Measurements from ENCODE around the gene TMEM163. TPM values are rescaled to one million over a fixed set of nuclear protein-coding genes. Genes with fewer than 3 reads are reported as not detected.

Gene TMEM163
- total RNA-seq, 1 donor = not detected

- no peak overlapping the region for H3K27ac ChIP-seq (ENCODE audit: low read depth, low read length)
- DNase-seq (ENCODE audit: insufficient read length, low spot score, missing footprints) = no peak
- H3K9me3 ChIP-seq (ENCODE audit: low read depth, low read length) = no peaks in the 10 kb centered on the region
- no peak overlapping the region for H3K4me3 ChIP-seq (ENCODE audit: insufficient read depth, low read length)
- no peaks in the 10 kb centered on the region for H3K36me3 ChIP-seq (ENCODE audit: insufficient read depth, low read length)
- TF ChIP-seq CTCF (IDR thresholded peaks at IDR 0.05; ENCODE audit: extremely low read depth, low read depth, low read length) = no peak
- H3K4me1 ChIP-seq (ENCODE audit: insufficient read depth, low read length) = no peaks in the 10 kb centered on the region
- H2AFZ ChIP-seq (ENCODE audit: low read length) = no peak overlapping the region
- H3K27me3 ChIP-seq (ENCODE audit: insufficient read depth, low read length) = no peaks in the 10 kb centered on the region
- H3K4me2 ChIP-seq (ENCODE audit: insufficient read depth, low read length) = no peak overlapping the region
- H4K20me1 ChIP-seq (ENCODE audit: insufficient read depth, low read length) = no peaks in the 10 kb centered on the region
- H3K79me2 ChIP-seq (ENCODE audit: insufficient read depth, low read length) = no peaks in the 10 kb centered on the region
Measured at GRCh38 chr2:134455426-134455825, 263.4 kb downstream of the TMEM163 start.

DNA sequence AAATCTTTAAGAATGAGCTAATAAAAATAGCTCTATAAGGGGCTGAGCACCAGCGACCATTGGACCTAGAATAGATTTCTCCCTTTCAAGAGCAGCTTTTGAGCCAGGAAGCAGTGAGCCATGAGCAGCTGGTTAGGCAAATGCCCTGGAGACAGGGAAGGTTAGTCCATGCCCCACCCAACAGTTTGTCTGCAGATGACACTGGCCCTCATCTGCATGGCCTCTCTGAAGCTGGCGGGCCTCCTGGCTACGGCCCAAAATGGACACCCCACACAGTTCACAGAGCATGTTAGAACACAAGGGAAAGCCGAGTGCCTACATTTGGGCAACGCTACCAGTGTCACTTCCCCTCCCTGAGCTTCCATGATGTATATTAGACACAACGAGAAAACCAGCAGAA lies 263.9 kb downstream of the TMEM163 start:
- no peaks in the 10 kb centered on the region for H3K36me3 ChIP-seq (ENCODE audit: insufficient read depth, low read length)
- DNase-seq (ENCODE audit: insufficient read length, low spot score, missing footprints) = no peak
- no peak for TF ChIP-seq CTCF (IDR thresholded peaks at IDR 0.05; ENCODE audit: extremely low read depth, low read depth, low read length)
- no peak overlapping the region for H3K4me2 ChIP-seq (ENCODE audit: insufficient read depth, low read length)
- H3K9me3 ChIP-seq (ENCODE audit: low read depth, low read length) = no peaks in the 10 kb centered on the region
- no peaks in the 10 kb centered on the region for H3K4me1 ChIP-seq (ENCODE audit: insufficient read depth, low read length)
- H2AFZ ChIP-seq (ENCODE audit: low read length) = no peak overlapping the region
- no peak overlapping the region for H3K4me3 ChIP-seq (ENCODE audit: insufficient read depth, low read length)
- no peaks in the 10 kb centered on the region for H4K20me1 ChIP-seq (ENCODE audit: insufficient read depth, low read length)
- H3K27ac ChIP-seq (ENCODE audit: low read depth, low read length) = no peak overlapping the region
- no peaks in the 10 kb centered on the region for H3K79me2 ChIP-seq (ENCODE audit: insufficient read depth, low read length)
- H3K27me3 ChIP-seq (ENCODE audit: insufficient read depth, low read length) = no peaks in the 10 kb centered on the region

DNA sequence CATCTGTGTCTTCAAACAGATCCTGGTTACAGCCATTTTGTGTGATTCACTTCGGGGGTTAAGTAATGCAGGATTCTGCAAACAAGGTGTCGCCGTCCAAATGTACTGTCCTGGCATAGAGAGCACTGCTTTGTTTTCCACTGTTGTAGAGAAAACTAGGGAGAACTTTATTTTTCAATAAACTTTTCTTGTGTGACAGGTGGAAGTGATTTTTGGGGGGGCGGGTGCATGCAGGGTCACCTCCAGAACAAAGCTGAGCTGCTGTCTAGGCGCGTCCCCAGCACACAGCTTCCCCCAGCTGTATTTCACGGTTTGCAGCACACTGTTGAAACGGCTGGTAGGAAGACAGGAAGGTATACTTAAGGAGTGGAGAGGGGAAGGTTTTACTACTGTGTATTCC lies 264.4 kb downstream of the TMEM163 start:
- Histone ChIP-seq H3K4me3 (ENCODE audit: insufficient read depth, low read length) (no peak overlapping the region), H3K9me3 (ENCODE audit: low read depth, low read length) (no peaks in the 10 kb centered on the region), H3K79me2 (ENCODE audit: insufficient read depth, low read length) (no peaks in the 10 kb centered on the region), H4K20me1 (ENCODE audit: insufficient read depth, low read length) (no peaks in the 10 kb centered on the region), H3K4me2 (ENCODE audit: insufficient read depth, low read length) (no peak overlapping the region), H3K36me3 (ENCODE audit: insufficient read depth, low read length) (no peaks in the 10 kb centered on the region), H3K27ac (ENCODE audit: low read depth, low read length) (no peak overlapping the region), H2AFZ (ENCODE audit: low read length) (no peak overlapping the region), H3K27me3 (ENCODE audit: insufficient read depth, low read length) (no peaks in the 10 kb centered on the region), H3K4me1 (ENCODE audit: insufficient read depth, low read length) (no peaks in the 10 kb centered on the region)
- no peak for DNase-seq (ENCODE audit: insufficient read length, low spot score, missing footprints)
- no peak for TF ChIP-seq CTCF (IDR thresholded peaks at IDR 0.05; ENCODE audit: extremely low read depth, low read depth, low read length)

DNA sequence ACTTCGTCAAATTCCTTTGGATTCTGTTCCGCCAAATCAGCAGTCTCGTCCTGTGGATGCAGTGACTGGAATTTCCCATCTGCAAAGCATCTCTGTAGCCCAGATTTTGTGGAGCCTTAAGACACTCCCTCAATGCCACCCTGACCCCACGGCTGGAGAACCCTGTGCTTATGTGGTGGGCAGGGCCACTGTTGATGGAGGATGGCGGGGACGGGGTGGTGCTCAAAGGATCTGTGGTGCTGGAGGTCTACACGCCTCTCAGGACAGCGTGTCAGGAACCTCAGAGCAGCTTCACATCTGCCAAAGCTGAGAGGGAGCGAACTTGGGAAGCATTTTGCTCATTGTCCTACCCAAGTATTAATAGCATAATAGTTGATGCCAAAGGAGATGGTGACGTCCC lies 264.8 kb downstream of the TMEM163 start:
- Histone ChIP-seq H3K27ac (ENCODE audit: low read depth, low read length) (no peak overlapping the region), H3K4me3 (ENCODE audit: insufficient read depth, low read length) (no peak overlapping the region), H3K4me1 (ENCODE audit: insufficient read depth, low read length) (no peaks in the 10 kb centered on the region), H3K9me3 (ENCODE audit: low read depth, low read length) (no peaks in the 10 kb centered on the region), H3K79me2 (ENCODE audit: insufficient read depth, low read length) (no peaks in the 10 kb centered on the region), H2AFZ (ENCODE audit: low read length) (no peak overlapping the region), H3K36me3 (ENCODE audit: insufficient read depth, low read length) (peaks cover 2% of the 10 kb centered on the region), H3K27me3 (ENCODE audit: insufficient read depth, low read length) (no peaks in the 10 kb centered on the region), H3K4me2 (ENCODE audit: insufficient read depth, low read length) (no peak overlapping the region), H4K20me1 (ENCODE audit: insufficient read depth, low read length) (no peaks in the 10 kb centered on the region)
- DNase-seq (ENCODE audit: insufficient read length, low spot score, missing footprints) = no peak
- TF ChIP-seq CTCF (IDR thresholded peaks at IDR 0.05; ENCODE audit: extremely low read depth, low read depth, low read length) = no peak

Data from osteoblast (primary cell).